Measurements from ENCODE around the gene IFT80.

- no peak for TF ChIP-seq CTCF (IDR thresholded peaks at IDR 0.05; ENCODE audit: low read length)
- no peak for TF ChIP-seq EZH2 (IDR thresholded peaks at IDR 0.05; ENCODE audit: borderline replicate concordance, low read length)
These were observed 107.6 kb downstream of the IFT80 start for GRCh38 chr3:160291290-160291908.

Data from OCI-LY1 (cell line).